GDM1 (cell line): Measurements from ENCODE around the gene ZFP92.
"Not testable (repeated sequence)": the region's sequence is repeated elsewhere in the genome, so short reads cannot be mapped to it uniquely, and the experiment has no call there.

ENCODE experiments used
- DNase-seq: peaks from one replicate; lab custom pipeline; 2025; lab: John Stamatoyannopoulos, UW

ZFP92 gene

GRCh38 chrX:153386097-153386496 lies 25.2 kb upstream of the ZFP92 start:
- DNase-seq, result no peak

- no peak for DNase-seq
These were observed 23.9 kb upstream of the ZFP92 start for GRCh38 chrX:153387345-153387744.

GRCh38 chrX:153387987-153388721 lies 23.1 kb upstream of the ZFP92 start:
- DNase-seq, result no peak

GRCh38 chrX:153388722-153389459 lies 22.4 kb upstream of the ZFP92 start:
- DNase-seq, result no peak

GRCh38 chrX:153389460-153389768 lies 21.9 kb upstream of the ZFP92 start:
- DNase-seq, result not testable (repeated sequence)

GRCh38 chrX:153392642-153393321 lies 18.5 kb upstream of the ZFP92 start:
- no peak for DNase-seq

GRCh38 chrX:153394612-153395011 lies 16.7 kb upstream of the ZFP92 start:
- no peak for DNase-seq

GRCh38 chrX:153395613-153396319 lies 15.5 kb upstream of the ZFP92 start:
- no peak for DNase-seq

GRCh38 chrX:153396320-153397195 lies 14.7 kb upstream of the ZFP92 start:
- DNase-seq, result no peak

- no peak for DNase-seq
These were observed 13.9 kb upstream of the ZFP92 start for GRCh38 chrX:153397256-153397960.

GRCh38 chrX:153398275-153398960 lies 12.9 kb upstream of the ZFP92 start:
- no peak for DNase-seq

- DNase-seq, result no peak
These were observed 10.8 kb upstream of the ZFP92 start for GRCh38 chrX:153400146-153401132.

GRCh38 chrX:153401133-153401764 lies 10.0 kb upstream of the ZFP92 start, which contains the start of gene PNMA6E:
TSS of gene PNMA6E (minus strand) at chrX:153401350. CDS start at chrX:153398849, 2,501 bp downstream.
- DNase-seq, result no peak

- DNase-seq, result not testable (repeated sequence)
These were observed 6.9 kb upstream of the ZFP92 start for GRCh38 chrX:153404333-153404732.

GRCh38 chrX:153405426-153405825 lies 5.8 kb upstream of the ZFP92 start:
- no peak for DNase-seq

GRCh38 chrX:153406011-153406410 lies 5.3 kb upstream of the ZFP92 start:
- no peak for DNase-seq

GRCh38 chrX:153406903-153407302 lies 4.4 kb upstream of the ZFP92 start:
- DNase-seq, result no peak

GRCh38 chrX:153407736-153408135 lies 3.5 kb upstream of the ZFP92 start:
- no peak for DNase-seq
